Stimulated activated CD4-positive, alpha-beta T cell treated with anti-CD3 and anti-CD28 coated beads, Interleukin-1b, Interleukin-23, amount 100 ng/mL, for 48 hours (primary cell): Measurements from ENCODE around the gene TRIB2.

ENCODE experiments used
- DNase-seq: peaks from one replicate; pipeline ENCODE4 v3.0.0-alpha.2; 2020

The TRIB2 gene

DNA sequence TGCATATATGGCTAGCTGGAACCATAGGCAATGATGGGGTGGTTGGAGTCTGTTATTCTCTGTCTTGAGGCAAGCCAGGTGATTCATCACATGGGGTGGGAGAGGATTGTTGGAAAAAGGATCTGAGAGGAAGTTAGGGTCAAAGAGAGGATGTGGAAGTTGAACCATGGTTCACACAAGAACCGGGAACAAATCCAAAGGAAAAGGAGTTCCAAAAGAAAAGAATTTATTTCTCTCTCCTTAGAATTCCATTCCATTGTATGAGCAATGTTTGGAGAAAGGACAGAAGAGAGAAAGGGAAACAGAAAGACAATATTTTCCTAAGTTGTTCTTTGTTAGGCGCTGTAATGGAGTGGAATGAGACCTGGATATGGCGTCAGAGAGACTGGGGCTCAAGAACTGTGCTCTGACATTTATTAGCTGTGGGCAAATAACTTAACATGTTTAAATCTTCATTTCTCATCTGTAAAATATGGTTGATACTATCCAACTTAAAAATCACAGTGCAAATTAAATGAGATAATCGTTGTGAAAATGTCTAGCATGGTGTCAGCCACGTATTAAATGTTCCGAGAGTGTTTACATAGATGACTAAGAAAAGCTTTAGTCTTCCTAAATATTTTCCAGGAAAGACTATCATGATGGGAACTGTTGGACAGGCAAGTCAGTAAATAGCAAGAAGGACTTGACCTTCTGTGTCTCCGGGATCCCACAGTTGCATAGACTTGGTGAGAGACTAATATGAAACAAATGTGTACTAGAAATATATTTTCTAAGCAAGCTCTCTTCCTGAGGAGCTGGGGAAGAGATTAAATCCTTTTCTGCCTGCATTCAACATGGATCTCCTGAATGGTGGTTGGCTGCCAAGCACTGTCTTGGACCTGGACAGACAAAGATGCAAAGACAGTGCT is 71.4 kb downstream of the TRIB2 start:
- no peak for DNase-seq

DNA sequence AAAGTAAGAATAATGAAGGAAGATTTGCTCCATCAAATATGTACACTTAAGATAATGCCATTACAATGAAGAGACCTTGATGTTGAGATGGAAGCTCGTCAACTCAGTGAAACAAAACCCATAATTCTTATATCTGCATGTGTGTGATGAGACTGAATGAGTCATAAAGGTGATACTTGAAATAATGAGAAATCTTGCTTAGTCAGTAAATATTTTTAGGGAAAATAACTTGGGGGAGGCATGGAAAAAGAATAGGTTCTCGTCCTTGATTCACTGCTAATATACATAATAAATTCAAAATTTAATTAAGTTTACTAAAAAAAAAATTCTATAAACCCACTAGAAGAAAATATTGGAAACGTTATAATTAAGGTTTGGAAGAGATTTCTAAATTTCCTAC is 75.2 kb downstream of the TRIB2 start:
- DNase-seq = no peak
